Activated CD8-positive, alpha-beta T cell treated with anti-CD3 and anti-CD28 coated beads for 36 hours (primary cell): ENCODE measurements around the gene MYH7B. TPM values are rescaled to one million over a fixed set of nuclear protein-coding genes. Genes with fewer than 3 reads are reported as not detected.

Source experiments
- ATAC-seq: fragments of 200-7000 bp; cut with Tn5 transposase; one replicate; pipeline ENCODE4 v1.10.0; 2021; ENCODE audit warnings: mild to moderate bottlenecking, moderate library complexity
- CTCF ChIA-PET: fragments of 350-600 bp; sonication (Branson Sonifier 250); formaldehyde crosslinking; loops from one replicate; lab custom pipeline; 2021; ENCODE audit warnings: antibody characterized with exemption; lab: Charles Lee
- POLR2A ChIA-PET: fragments of 350-600 bp; sonication (Branson Sonifier 250); formaldehyde crosslinking; loops from one replicate; lab custom pipeline; 2021; ENCODE audit warnings: antibody characterized with exemption; lab: Charles Lee
- DNase-seq: peaks from one replicate; pipeline ENCODE4 v3.0.0-alpha.2; 2020
- H3K27ac Mint-ChIP-seq: one replicate; pipeline ENCODE4 v1.8.0; 2021; ENCODE audit warnings: mild to moderate bottlenecking, mixed read lengths
- H3K27me3 Mint-ChIP-seq: one replicate; pipeline ENCODE4 v1.8.0; 2021; ENCODE audit warnings: mixed read lengths
- H3K36me3 Mint-ChIP-seq: one replicate; pipeline ENCODE4 v1.8.0; 2021; ENCODE audit warnings: low read depth, mixed read lengths
- H3K4me1 Mint-ChIP-seq: one replicate; pipeline ENCODE4 v1.8.0; 2021; ENCODE audit warnings: low read depth, mixed read lengths
- H3K4me3 Mint-ChIP-seq: one replicate; pipeline ENCODE4 v1.8.0; 2021; ENCODE audit warnings: mild to moderate bottlenecking, moderate library complexity, mixed read lengths
- H3K9me3 Mint-ChIP-seq: one replicate; pipeline ENCODE4 v1.8.0; 2021; ENCODE audit warnings: mixed read lengths
- CTCF ChIP-seq: fragments of 200-600 bp; IDR thresholded peaks from one replicate; pipeline ENCODE4 v1.8.0; 2022; ENCODE audit warnings: antibody characterized with exemption, mild to moderate bottlenecking
- intact Hi-C: fragments of 100-400 bp; cut with micrococcal nuclease; formaldehyde crosslinking; loops from one replicate; pipeline ENCODE4 v1.10.0; 2022
- total RNA-seq, 2 experiments: library from RNA; stranded (reverse); gene quantifications; one replicate each; pipeline ENCODE4 v1.2.3, GENCODE V29; 2021

MYH7B gene
- total RNA-seq, 2 experiments from 2014 or later: 0.22 to 0.38 TPM

- DNase-seq (no peak), ATAC-seq (no peak)
- Mint-ChIP-seq H3K9me3 (no peaks in the 10 kb centered on the region), H3K4me1 (peaks cover 6% of the 10 kb centered on the region), H3K36me3 (peaks cover 26% of the 10 kb centered on the region), H3K27me3 (no peaks in the 10 kb centered on the region), H3K4me3 (no peak overlapping the region), H3K27ac (peak overlapping the region; percentile 47)
- intact Hi-C loops: no loop called here
- no peak for TF ChIP-seq CTCF
- POLR2A ChIA-PET: interaction anchor here (0.9 kb wide), 1 partner anchor 14 kb away, joined by 3 read pairs; no protein-coding TSS in a partner anchor
- CTCF ChIA-PET: interaction anchor here (1.2 to 1.6 kb wide), 2 partner anchors 12 to 70 kb away, joined by 3 to 6 read pairs; no protein-coding TSS in a partner anchor
Measured at GRCh38 chr20:34943808-34944567, 11.7 kb upstream of the MYH7B start.

- no peak overlapping the region for H3K27ac Mint-ChIP-seq
- POLR2A ChIA-PET: interaction anchor here (1.2 kb wide), 1 partner anchor 29 kb away, joined by 3 read pairs; no protein-coding TSS in a partner anchor
- DNase-seq (no peak), ATAC-seq (no peak)
- no peaks in the 10 kb centered on the region for H3K27me3 Mint-ChIP-seq
- no peak overlapping the region for H3K4me3 Mint-ChIP-seq
- H3K36me3 Mint-ChIP-seq: peaks cover 29% of the 10 kb centered on the region
- CTCF ChIA-PET: no interaction called here
- no peaks in the 10 kb centered on the region for H3K9me3 Mint-ChIP-seq
- TF ChIP-seq CTCF: no peak
- intact Hi-C loops: no loop called here
- H3K4me1 Mint-ChIP-seq: peaks cover 6% of the 10 kb centered on the region
Measured at GRCh38 chr20:34945315-34946077, 10.2 kb upstream of the MYH7B start.

- intact Hi-C loops: no loop called here
- no peak for TF ChIP-seq CTCF
- H3K27me3 Mint-ChIP-seq: no peaks in the 10 kb centered on the region
- H3K4me3 Mint-ChIP-seq: no peak overlapping the region
- POLR2A ChIA-PET: no interaction called here
- no peak overlapping the region for H3K27ac Mint-ChIP-seq
- CTCF ChIA-PET: interaction anchor here (0.8 kb wide), 1 partner anchor 9 kb away, joined by 3 read pairs; the partner anchor contains the start of genes GSS and MYH7B
- peaks cover 6% of the 10 kb centered on the region for H3K4me1 Mint-ChIP-seq
- H3K36me3 Mint-ChIP-seq: peaks cover 27% of the 10 kb centered on the region
- DNase-seq (no peak), ATAC-seq (no peak)
- H3K9me3 Mint-ChIP-seq: no peaks in the 10 kb centered on the region
Measured at GRCh38 chr20:34946661-34947060, 9.0 kb upstream of the MYH7B start.

- ChIA-PET POLR2A (no interaction called here), CTCF (no interaction called here)
- intact Hi-C loops: no loop called here
- H3K9me3 Mint-ChIP-seq: no peaks in the 10 kb centered on the region
- DNase-seq: no peak
- ATAC-seq: no peak
- H3K27ac Mint-ChIP-seq: no peak overlapping the region
- TF ChIP-seq CTCF: no peak
- no peak overlapping the region for H3K4me3 Mint-ChIP-seq
- peaks cover 6% of the 10 kb centered on the region for H3K4me1 Mint-ChIP-seq
- peaks cover 27% of the 10 kb centered on the region for H3K36me3 Mint-ChIP-seq
- H3K27me3 Mint-ChIP-seq: no peaks in the 10 kb centered on the region
Measured at GRCh38 chr20:34947336-34947735, 8.3 kb upstream of the MYH7B start.

GRCh38 chr20:34948030-34948429, 7.6 kb upstream of the MYH7B start:
- CTCF ChIA-PET: no interaction called here
- Mint-ChIP-seq H3K36me3 (peaks cover 27% of the 10 kb centered on the region), H3K9me3 (no peaks in the 10 kb centered on the region), H3K27me3 (no peaks in the 10 kb centered on the region), H3K4me3 (no peak overlapping the region), H3K27ac (no peak overlapping the region), H3K4me1 (peaks cover 9% of the 10 kb centered on the region)
- ATAC-seq: no peak
- intact Hi-C loops: no loop called here
- POLR2A ChIA-PET: interaction anchor here (1.0 kb wide), 1 partner anchor 9 kb away, joined by 3 read pairs; no protein-coding TSS in a partner anchor
- no peak for DNase-seq
- TF ChIP-seq CTCF: no peak
